GM23338 (cell line): ENCODE measurements around the gene ZSCAN23. TPM values are rescaled to one million over a fixed set of nuclear protein-coding genes. Genes with fewer than 3 reads are reported as not detected.

ENCODE experiments used
- ATAC-seq: fragments of 200-7000 bp; cut with Tn5 transposase; 3 replicates; pipeline ENCODE4 v1.9.1; 2020
- DNase-seq: peaks from one replicate; pipeline ENCODE4 v3.0.0-alpha.2; 2015; ENCODE audit warnings: low spot score
- H2AFZ ChIP-seq: fragments of 200-600 bp; sonication (generic); 2 replicates; pipeline ENCODE4 v1.8.0; 2016; ENCODE audit warnings: antibody characterized with exemption, mild to moderate bottlenecking, moderate library complexity
- H3F3A ChIP-seq: fragments of 200-600 bp; sonication (generic); replicated peaks from 2 replicates; pipeline ENCODE4 v1.8.0; 2017; ENCODE audit warnings: antibody characterized with exemption, mixed run types, low read depth
- H3K27ac ChIP-seq: fragments of 200-600 bp; sonication (generic); 2 replicates; pipeline ENCODE4 v1.6.1; 2016; ENCODE audit warnings: low read depth
- H3K27me3 ChIP-seq: fragments of 200-600 bp; sonication (generic); 2 replicates; pipeline ENCODE4 v1.8.0; 2016; ENCODE audit warnings: mild to moderate bottlenecking, mixed run types, moderate library complexity; ENCODE audit not compliant: insufficient read depth
- H3K36me3 ChIP-seq: fragments of 200-600 bp; sonication (generic); 2 replicates; pipeline ENCODE4 v1.8.0; 2016; ENCODE audit warnings: mild to moderate bottlenecking; ENCODE audit not compliant: insufficient read depth
- H3K4me1 ChIP-seq: fragments of 200-600 bp; sonication (generic); 2 replicates; pipeline ENCODE4 v1.8.0; 2016; ENCODE audit warnings: mild to moderate bottlenecking, moderate library complexity; ENCODE audit not compliant: insufficient read depth
- H3K4me2 ChIP-seq: fragments of 200-600 bp; sonication (generic); 2 replicates; pipeline ENCODE4 v1.7.1; 2017; ENCODE audit warnings: mixed run types
- H3K4me3 ChIP-seq: fragments of 200-600 bp; sonication (generic); 2 replicates; pipeline ENCODE4 v1.6.1; 2016; ENCODE audit warnings: mixed run types
- H3K79me2 ChIP-seq: fragments of 200-600 bp; sonication (generic); replicated peaks from 2 replicates; pipeline ENCODE4 v1.8.0; 2017; ENCODE audit warnings: mild to moderate bottlenecking; ENCODE audit not compliant: insufficient read depth
- H3K9me2 ChIP-seq: fragments of 200-600 bp; sonication (generic); 2 replicates; pipeline ENCODE4 v1.8.0; 2017; ENCODE audit not compliant: insufficient read depth
- H4K20me1 ChIP-seq: fragments of 200-600 bp; sonication (generic); replicated peaks from 2 replicates; pipeline ENCODE4 v1.8.0; 2017; ENCODE audit warnings: mild to moderate bottlenecking; ENCODE audit not compliant: insufficient read depth
- H3K27ac Mint-ChIP-seq: 2 replicates; pipeline ENCODE4 v1.8.0; 2020; ENCODE audit warnings: inconsistent platforms, mild to moderate bottlenecking, moderate library complexity, mixed read lengths
- H3K27me3 Mint-ChIP-seq: 3 replicates; pipeline ENCODE4 v1.8.0; 2022; ENCODE audit warnings: low read depth, mild to moderate bottlenecking, moderate library complexity, mixed read lengths, inconsistent platforms; ENCODE audit not compliant: insufficient read depth, poor library complexity
- H3K36me3 Mint-ChIP-seq: 3 replicates; pipeline ENCODE4 v1.8.0; 2021; ENCODE audit warnings: low read depth, mild to moderate bottlenecking, inconsistent platforms, moderate library complexity, mixed read lengths
- H3K4me1 Mint-ChIP-seq: 3 replicates; pipeline ENCODE4 v1.8.0; 2020; ENCODE audit warnings: mild to moderate bottlenecking, inconsistent platforms, mixed read lengths
- H3K4me3 Mint-ChIP-seq: 3 replicates; pipeline ENCODE4 v1.8.0; 2021; ENCODE audit warnings: moderate library complexity, mild to moderate bottlenecking, inconsistent platforms, mixed read lengths
- H3K9me3 Mint-ChIP-seq: 3 replicates; pipeline ENCODE4 v1.8.0; 2020; ENCODE audit warnings: moderate library complexity, mild to moderate bottlenecking, inconsistent platforms, mixed read lengths
- ETS1 ChIP-seq: IDR thresholded peaks from 2 replicates; pipeline ENCODE4 v1.6.1; 2016; ENCODE audit warnings: antibody characterized with exemption
- EZH2phosphoT487 ChIP-seq: fragments of 200-600 bp; sonication (generic); IDR thresholded peaks from one replicate; pipeline ENCODE4 v1.8.1; 2018; ENCODE audit warnings: antibody characterized with exemption; ENCODE audit not compliant: unreplicated experiment
- JUNB ChIP-seq: IDR thresholded peaks from one replicate; pipeline ENCODE4 v1.6.1; 2016; ENCODE audit warnings: antibody characterized with exemption; ENCODE audit not compliant: unreplicated experiment
- NANOG ChIP-seq: IDR thresholded peaks from 2 replicates; pipeline ENCODE4 v1.6.1; 2016; ENCODE audit warnings: antibody characterized with exemption, borderline replicate concordance
- POLR2AphosphoS5 ChIP-seq: IDR thresholded peaks from 2 replicates; pipeline ENCODE4 v1.6.1; 2016; ENCODE audit warnings: antibody characterized with exemption, low read depth
- ZNF114 ChIP-seq: fragments of 250-450 bp; sonication (Bioruptor Pico); IDR thresholded peaks from 2 replicates; pipeline ENCODE4 v1.5.0; 2020; ENCODE audit warnings: mild to moderate bottlenecking, moderate library complexity
- polyA plus RNA-seq: library from polyadenylated mRNA; unstranded; fragments of >200 nt; fragmentation: Nextera tagmentation; extraction: Ambion mirVana; gene quantifications from 2 replicates; pipeline ENCODE4 v1.2.1, GENCODE V29; 2016
- total RNA-seq: library from RNA; depleted of rRNA; stranded (reverse); fragments of >200 nt; shearing (Covaris generic); gene quantifications from 2 replicates; pipeline ENCODE4 v1.2.3, GENCODE V29; 2014
- TF ChIP-seq, protein P1 (sequence below): fragments of 250-450 bp; sonication (Bioruptor Pico); IDR thresholded peaks from 2 replicates; pipeline ENCODE4 v1.5.0; 2020; ENCODE audit warnings: mild to moderate bottlenecking, moderate library complexity
- TF ChIP-seq, protein P2 (sequence below), 2 experiments: fragments of 200-600 bp in 1 of 2; sonication (generic) in 1 of 2; conservative IDR thresholded peaks; 2 replicates each; pipeline versions ENCODE4 v1.5.1 to v1.6.1; 2016 to 2017; ENCODE audit warnings: antibody characterized with exemption in 2 of 2, low read depth in 2 of 2, mild to moderate bottlenecking in 2 of 2, moderate library complexity in 1 of 2

Gene ZSCAN23
- total and polyA plus RNA-seq, 2 experiments from 2014 or later = 1.9 to 7.8 TPM

DNA sequence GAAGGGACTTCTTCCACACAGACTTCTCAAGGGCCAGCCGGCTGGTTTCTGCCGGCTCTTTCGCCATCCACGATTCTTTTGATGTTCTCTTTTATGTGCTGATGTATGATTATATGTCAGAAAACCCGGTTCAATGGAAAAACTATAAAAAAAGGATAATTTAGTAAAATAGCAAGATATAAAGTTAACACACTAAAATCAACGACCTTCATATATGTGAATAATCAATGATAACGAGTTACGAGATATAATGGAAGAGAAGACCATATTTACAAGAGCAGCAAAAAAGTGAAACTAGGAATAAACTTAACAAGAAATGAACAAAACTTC lies 43.2 kb downstream of the ZSCAN23 start:
- H3K4me1 ChIP-seq = 0 out of 2 replicates have a peak, but pooled peaks cover 5% of the 10 kb centered on the region
- H3K4me1 Mint-ChIP-seq = peaks cover 16% of the 10 kb centered on the region
- H3K4me2 ChIP-seq = peak overlapping the region; percentile 81
- H3K9me3 Mint-ChIP-seq = no peaks in the 10 kb centered on the region
- peak overlapping the region; percentile 94 for H3K27ac Mint-ChIP-seq
- no peak for ATAC-seq
- H3K9me2 ChIP-seq = no peaks in the 10 kb centered on the region
- peaks cover 30% of the 10 kb centered on the region for H3K79me2 ChIP-seq
- peak overlapping the region; percentile 76 for H3K4me3 ChIP-seq
- peak overlapping the region; percentile 97 for H3K4me3 Mint-ChIP-seq
- peaks cover 7% of the 10 kb centered on the region for H3K36me3 ChIP-seq
- peaks cover 33% of the 10 kb centered on the region for H3K36me3 Mint-ChIP-seq
- H2AFZ ChIP-seq = peak overlapping the region; percentile 66
- H3F3A ChIP-seq = no peaks in the 10 kb centered on the region
- peaks cover 14% of the 10 kb centered on the region for H4K20me1 ChIP-seq
- no peak for DNase-seq
- H3K27ac ChIP-seq = peak overlapping the region; percentile 17; the same call in 1 of the 2 replicates
- H3K27me3 ChIP-seq = peaks cover 29% of the 10 kb centered on the region
- peaks cover 9% of the 10 kb centered on the region for H3K27me3 Mint-ChIP-seq
- TF ChIP-seq, protein P1, sequence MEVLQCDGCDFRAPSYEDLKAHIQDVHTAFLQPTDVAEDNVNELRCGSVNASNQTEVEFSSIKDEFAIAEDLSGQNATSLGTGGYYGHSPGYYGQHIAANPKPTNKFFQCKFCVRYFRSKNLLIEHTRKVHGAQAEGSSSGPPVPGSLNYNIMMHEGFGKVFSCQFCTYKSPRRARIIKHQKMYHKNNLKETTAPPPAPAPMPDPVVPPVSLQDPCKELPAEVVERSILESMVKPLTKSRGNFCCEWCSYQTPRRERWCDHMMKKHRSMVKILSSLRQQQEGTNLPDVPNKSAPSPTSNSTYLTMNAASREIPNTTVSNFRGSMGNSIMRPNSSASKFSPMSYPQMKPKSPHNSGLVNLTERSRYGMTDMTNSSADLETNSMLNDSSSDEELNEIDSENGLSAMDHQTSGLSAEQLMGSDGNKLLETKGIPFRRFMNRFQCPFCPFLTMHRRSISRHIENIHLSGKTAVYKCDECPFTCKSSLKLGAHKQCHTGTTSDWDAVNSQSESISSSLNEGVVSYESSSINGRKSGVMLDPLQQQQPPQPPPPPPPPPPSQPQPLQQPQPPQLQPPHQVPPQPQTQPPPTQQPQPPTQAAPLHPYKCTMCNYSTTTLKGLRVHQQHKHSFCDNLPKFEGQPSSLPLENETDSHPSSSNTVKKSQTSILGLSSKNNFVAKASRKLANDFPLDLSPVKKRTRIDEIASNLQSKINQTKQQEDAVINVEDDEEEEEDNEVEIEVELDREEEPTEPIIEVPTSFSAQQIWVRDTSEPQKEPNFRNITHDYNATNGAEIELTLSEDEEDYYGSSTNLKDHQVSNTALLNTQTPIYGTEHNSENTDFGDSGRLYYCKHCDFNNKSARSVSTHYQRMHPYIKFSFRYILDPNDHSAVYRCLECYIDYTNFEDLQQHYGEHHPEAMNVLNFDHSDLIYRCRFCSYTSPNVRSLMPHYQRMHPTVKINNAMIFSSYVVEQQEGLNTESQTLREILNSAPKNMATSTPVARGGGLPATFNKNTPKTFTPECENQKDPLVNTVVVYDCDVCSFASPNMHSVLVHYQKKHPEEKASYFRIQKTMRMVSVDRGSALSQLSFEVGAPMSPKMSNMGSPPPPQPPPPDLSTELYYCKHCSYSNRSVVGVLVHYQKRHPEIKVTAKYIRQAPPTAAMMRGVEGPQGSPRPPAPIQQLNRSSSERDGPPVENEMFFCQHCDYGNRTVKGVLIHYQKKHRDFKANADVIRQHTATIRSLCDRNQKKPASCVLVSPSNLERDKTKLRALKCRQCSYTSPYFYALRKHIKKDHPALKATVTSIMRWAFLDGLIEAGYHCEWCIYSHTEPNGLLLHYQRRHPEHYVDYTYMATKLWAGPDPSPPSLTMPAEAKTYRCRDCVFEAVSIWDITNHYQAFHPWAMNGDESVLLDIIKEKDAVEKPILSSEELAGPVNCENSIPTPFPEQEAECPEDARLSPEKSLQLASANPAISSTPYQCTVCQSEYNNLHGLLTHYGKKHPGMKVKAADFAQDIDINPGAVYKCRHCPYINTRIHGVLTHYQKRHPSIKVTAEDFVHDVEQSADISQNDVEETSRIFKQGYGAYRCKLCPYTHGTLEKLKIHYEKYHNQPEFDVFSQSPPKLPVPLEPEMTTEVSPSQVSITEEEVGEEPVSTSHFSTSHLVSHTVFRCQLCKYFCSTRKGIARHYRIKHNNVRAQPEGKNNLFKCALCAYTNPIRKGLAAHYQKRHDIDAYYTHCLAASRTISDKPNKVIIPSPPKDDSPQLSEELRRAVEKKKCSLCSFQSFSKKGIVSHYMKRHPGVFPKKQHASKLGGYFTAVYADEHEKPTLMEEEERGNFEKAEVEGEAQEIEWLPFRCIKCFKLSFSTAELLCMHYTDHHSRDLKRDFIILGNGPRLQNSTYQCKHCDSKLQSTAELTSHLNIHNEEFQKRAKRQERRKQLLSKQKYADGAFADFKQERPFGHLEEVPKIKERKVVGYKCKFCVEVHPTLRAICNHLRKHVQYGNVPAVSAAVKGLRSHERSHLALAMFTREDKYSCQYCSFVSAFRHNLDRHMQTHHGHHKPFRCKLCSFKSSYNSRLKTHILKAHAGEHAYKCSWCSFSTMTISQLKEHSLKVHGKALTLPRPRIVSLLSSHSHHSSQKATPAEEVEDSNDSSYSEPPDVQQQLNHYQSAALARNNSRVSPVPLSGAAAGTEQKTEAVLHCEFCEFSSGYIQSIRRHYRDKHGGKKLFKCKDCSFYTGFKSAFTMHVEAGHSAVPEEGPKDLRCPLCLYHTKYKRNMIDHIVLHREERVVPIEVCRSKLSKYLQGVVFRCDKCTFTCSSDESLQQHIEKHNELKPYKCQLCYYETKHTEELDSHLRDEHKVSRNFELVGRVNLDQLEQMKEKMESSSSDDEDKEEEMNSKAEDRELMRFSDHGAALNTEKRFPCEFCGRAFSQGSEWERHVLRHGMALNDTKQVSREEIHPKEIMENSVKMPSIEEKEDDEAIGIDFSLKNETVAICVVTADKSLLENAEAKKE (CRISPR knock-in tag) = no peak
- TF ChIP-seq, protein P2, sequence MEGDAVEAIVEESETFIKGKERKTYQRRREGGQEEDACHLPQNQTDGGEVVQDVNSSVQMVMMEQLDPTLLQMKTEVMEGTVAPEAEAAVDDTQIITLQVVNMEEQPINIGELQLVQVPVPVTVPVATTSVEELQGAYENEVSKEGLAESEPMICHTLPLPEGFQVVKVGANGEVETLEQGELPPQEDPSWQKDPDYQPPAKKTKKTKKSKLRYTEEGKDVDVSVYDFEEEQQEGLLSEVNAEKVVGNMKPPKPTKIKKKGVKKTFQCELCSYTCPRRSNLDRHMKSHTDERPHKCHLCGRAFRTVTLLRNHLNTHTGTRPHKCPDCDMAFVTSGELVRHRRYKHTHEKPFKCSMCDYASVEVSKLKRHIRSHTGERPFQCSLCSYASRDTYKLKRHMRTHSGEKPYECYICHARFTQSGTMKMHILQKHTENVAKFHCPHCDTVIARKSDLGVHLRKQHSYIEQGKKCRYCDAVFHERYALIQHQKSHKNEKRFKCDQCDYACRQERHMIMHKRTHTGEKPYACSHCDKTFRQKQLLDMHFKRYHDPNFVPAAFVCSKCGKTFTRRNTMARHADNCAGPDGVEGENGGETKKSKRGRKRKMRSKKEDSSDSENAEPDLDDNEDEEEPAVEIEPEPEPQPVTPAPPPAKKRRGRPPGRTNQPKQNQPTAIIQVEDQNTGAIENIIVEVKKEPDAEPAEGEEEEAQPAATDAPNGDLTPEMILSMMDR (conservative IDR thresholded peaks at IDR 0.05; ENCODE audit: low read depth in 2 of 2) = no peak
- TF ChIP-seq ETS1 (no peak), ZNF114 (CRISPR knock-in tag) (no peak), JUNB (no peak), NANOG (no peak), POLR2AphosphoS5 (no peak), EZH2phosphoT487 (no peak)
